K562 (cell line): Measurements from ENCODE around the gene STT3B. TPM values are rescaled to one million over a fixed set of nuclear protein-coding genes. Genes with fewer than 3 reads are reported as not detected.

Experiments
- COPS2 ChIP-seq: fragments of 450-650 bp; conservative IDR thresholded peaks from 2 replicates; pipeline ENCODE4 v1.6.1; 2016; ENCODE audit warnings: mild to moderate bottlenecking, moderate library complexity
- HBP1 ChIP-seq: fragments of 450-650 bp; formaldehyde crosslinking; IDR thresholded peaks from 2 replicates; pipeline ENCODE4 v1.4.0; 2022; ENCODE audit warnings: missing genetic modification characterization
- HES1 ChIP-seq: fragments of 450-650 bp; IDR thresholded peaks from 2 replicates; pipeline ENCODE4 v1.6.1; 2016; ENCODE audit warnings: low read depth, mild to moderate bottlenecking, moderate library complexity
- HLTF ChIP-seq: fragments of 450-650 bp; IDR thresholded peaks from 2 replicates; pipeline ENCODE4 v1.6.1; 2016
- ILF3 ChIP-seq: fragments of 450-650 bp; IDR thresholded peaks from 2 replicates; pipeline ENCODE4 v1.6.1; 2018; ENCODE audit warnings: antibody characterized with exemption, mild to moderate bottlenecking, moderate library complexity, borderline replicate concordance
- KLF6 ChIP-seq: fragments of 250-450 bp; sonication (Bioruptor Pico); IDR thresholded peaks from 2 replicates; pipeline ENCODE4 v1.4.0; 2020; ENCODE audit warnings: mild to moderate bottlenecking, moderate library complexity, borderline replicate concordance
- MCM5 ChIP-seq: fragments of 450-650 bp; IDR thresholded peaks from 2 replicates; pipeline ENCODE4 v1.6.1; 2016; ENCODE audit warnings: low read depth
- MED1 ChIP-seq: sonication (generic); formaldehyde crosslinking; IDR thresholded peaks from 2 replicates; pipeline ENCODE4 v1.8.1; 2023; ENCODE audit warnings: missing genetic modification reagents, borderline replicate concordance
- MTF1 ChIP-seq: fragments of 250-450 bp; sonication (Bioruptor Pico); IDR thresholded peaks from 2 replicates; pipeline ENCODE4 v1.9.0; 2021; ENCODE audit warnings: moderate library complexity, mild to moderate bottlenecking, inconsistent platforms, borderline replicate concordance
- NFRKB ChIP-seq: fragments of 450-650 bp; IDR thresholded peaks from 2 replicates; pipeline ENCODE4 v1.6.1; 2016; ENCODE audit warnings: low read depth
- POLR2AphosphoS2 ChIP-seq: IDR thresholded peaks from 2 replicates; pipeline ENCODE4 v1.6.1; 2012; ENCODE audit warnings: low read length, improper control_type of control experiment
- POLR3G ChIP-seq: IDR thresholded peaks from 2 replicates; pipeline ENCODE4 v1.6.1; 2011; ENCODE audit not compliant: insufficient read length, insufficient replicate concordance; ENCODE audit errors: extremely low read depth
- RHOXF2B ChIP-seq: fragments of 250-450 bp; sonication (Bioruptor Pico); conservative IDR thresholded peaks from 2 replicates; pipeline ENCODE4 v1.5.1; 2021
- SFPQ ChIP-seq: fragments of 200-400 bp; formaldehyde crosslinking; IDR thresholded peaks from 2 replicates; pipeline ENCODE4 v1.6.1; 2017; ENCODE audit warnings: mild to moderate bottlenecking, low read depth, low read length, moderate library complexity
- ZBTB34 ChIP-seq: fragments of 250-450 bp; sonication (Bioruptor Pico); IDR thresholded peaks from 2 replicates; pipeline ENCODE4 v1.8.0; 2021; ENCODE audit warnings: mild to moderate bottlenecking, moderate library complexity
- ZNF174 ChIP-seq: fragments of 250-450 bp; sonication (Bioruptor Pico); IDR thresholded peaks from 2 replicates; pipeline ENCODE4 v1.4.0; 2020; ENCODE audit warnings: mild to moderate bottlenecking
- ZNF311 ChIP-seq: fragments of 250-450 bp; sonication (Bioruptor Pico); IDR thresholded peaks from 2 replicates; pipeline ENCODE4 v1.4.0; 2020; ENCODE audit warnings: mild to moderate bottlenecking, moderate library complexity
- ZNF41 ChIP-seq: fragments of 250-450 bp; sonication (Bioruptor Pico); conservative IDR thresholded peaks from 2 replicates; pipeline ENCODE4 v1.4.0; 2020; ENCODE audit warnings: mild to moderate bottlenecking
- ZNF561 ChIP-seq: fragments of 450-650 bp; formaldehyde crosslinking; conservative IDR thresholded peaks from 2 replicates; pipeline ENCODE4 v1.4.0; 2020; ENCODE audit warnings: mild to moderate bottlenecking, moderate library complexity
- polyA plus RNA-seq, 8 experiments: library from polyadenylated mRNA; depleted of rRNA in 4 of 8; stranded (reverse) in 5 of 8; unstranded in 3 of 8; fragments of >200 nt; fragmentation: Nextera tagmentation in 2 of 8; fragmentation: Illumina TruSeq in 1 of 8; extraction: Ambion mirVana in 2 of 8; extraction: Trizol in 1 of 8; gene quantifications; 2 replicates each; pipeline versions ENCODE4 v1.2.1 to v1.2.3, GENCODE V29; 2011 to 2014; ENCODE audit warnings: inconsistent platforms in 1 of 8, missing spikeins in 1 of 8
- total RNA-seq, 7 experiments: library from RNA; depleted of rRNA in 6 of 7; stranded (reverse); fragments of >200 nt in 6 of 7; fragmentation: Illumina TruSeq in 2 of 7; extraction: Trizol in 2 of 7; gene quantifications; 2 replicates each; pipeline versions ENCODE4 v1.2.1 to v1.2.3, GENCODE V29; 2011 to 2021; ENCODE audit warnings: low replicate concordance in 1 of 7
- TF ChIP-seq, protein P1 (sequence below): fragments of 200-800 bp; sonication (Bioruptor generic); IDR thresholded peaks from 2 replicates; pipeline ENCODE4 v1.6.1; 2017; ENCODE audit warnings: missing genetic modification characterization, missing compliant biosample characterization
- TF ChIP-seq, protein P2 (sequence below): sonication (generic); formaldehyde crosslinking; IDR thresholded peaks from 2 replicates; pipeline ENCODE4 v1.8.1; 2022; ENCODE audit warnings: missing genetic modification reagents

The STT3B gene
- total and polyA plus RNA-seq, 9 of the 15 experiments (the other 6 are each of a cell fraction or from before 2014, with no cell fraction given): 22.4 to 147 (median 100) TPM

- TF ChIP-seq SFPQ (no peak), ZNF174 (0 out of 2 replicates have a peak, but pooled peaks have one; percentile 32), NFRKB (peak; percentile 81; the same call in 1 of the 2 replicates), MTF1 (CRISPR knock-in tag) (no peak; the same call in 1 of the 2 replicates), MED1 (no peak), ZNF561 (CRISPR knock-in tag) (no peak), ZNF311 (CRISPR knock-in tag) (no peak), POLR3G (no peak), RHOXF2B (CRISPR knock-in tag) (no peak), COPS2 (no peak), KLF6 (CRISPR knock-in tag) (peak; percentile 56; the same call in 1 of the 2 replicates), ZNF41 (CRISPR knock-in tag) (peak; percentile 51; the same call in 1 of the 2 replicates), HBP1 (CRISPR knock-in tag) (0 out of 2 replicates have a peak, but pooled peaks have one; percentile 53), ZBTB34 (CRISPR knock-in tag) (no peak), ILF3 (no peak), MCM5 (no peak), HLTF (no peak), HES1 (0 out of 2 replicates have a peak, but pooled peaks have one; percentile 20), POLR2AphosphoS2 (0 out of 2 replicates have a peak, but pooled peaks have one; percentile 33)
- TF ChIP-seq, protein P1, sequence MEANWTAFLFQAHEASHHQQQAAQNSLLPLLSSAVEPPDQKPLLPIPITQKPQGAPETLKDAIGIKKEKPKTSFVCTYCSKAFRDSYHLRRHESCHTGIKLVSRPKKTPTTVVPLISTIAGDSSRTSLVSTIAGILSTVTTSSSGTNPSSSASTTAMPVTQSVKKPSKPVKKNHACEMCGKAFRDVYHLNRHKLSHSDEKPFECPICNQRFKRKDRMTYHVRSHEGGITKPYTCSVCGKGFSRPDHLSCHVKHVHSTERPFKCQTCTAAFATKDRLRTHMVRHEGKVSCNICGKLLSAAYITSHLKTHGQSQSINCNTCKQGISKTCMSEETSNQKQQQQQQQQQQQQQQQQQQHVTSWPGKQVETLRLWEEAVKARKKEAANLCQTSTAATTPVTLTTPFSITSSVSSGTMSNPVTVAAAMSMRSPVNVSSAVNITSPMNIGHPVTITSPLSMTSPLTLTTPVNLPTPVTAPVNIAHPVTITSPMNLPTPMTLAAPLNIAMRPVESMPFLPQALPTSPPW (CRISPR knock-in tag): peak; percentile 98
- TF ChIP-seq, protein P2, sequence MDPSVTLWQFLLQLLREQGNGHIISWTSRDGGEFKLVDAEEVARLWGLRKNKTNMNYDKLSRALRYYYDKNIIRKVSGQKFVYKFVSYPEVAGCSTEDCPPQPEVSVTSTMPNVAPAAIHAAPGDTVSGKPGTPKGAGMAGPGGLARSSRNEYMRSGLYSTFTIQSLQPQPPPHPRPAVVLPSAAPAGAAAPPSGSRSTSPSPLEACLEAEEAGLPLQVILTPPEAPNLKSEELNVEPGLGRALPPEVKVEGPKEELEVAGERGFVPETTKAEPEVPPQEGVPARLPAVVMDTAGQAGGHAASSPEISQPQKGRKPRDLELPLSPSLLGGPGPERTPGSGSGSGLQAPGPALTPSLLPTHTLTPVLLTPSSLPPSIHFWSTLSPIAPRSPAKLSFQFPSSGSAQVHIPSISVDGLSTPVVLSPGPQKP (CRISPR knock-in tag): no peak
Observed at GRCh38 chr3:31531992-31532586, 636 bp upstream of the STT3B start (continued).
